Lower leg skin (tissue), 3 donors: ENCODE measurements around the gene GPRASP1.

Experiments used
- CTCF ChIP-seq, 3 donors: fragments of 450-650 bp; IDR thresholded peaks; one replicate each; pipeline ENCODE4 v1.5.1; 2016; ENCODE audit warnings: antibody characterized with exemption in 3 of 3, mild to moderate bottlenecking in 3 of 3, moderate library complexity in 2 of 3
- POLR2A ChIP-seq, 2 donors: fragments of 450-650 bp; IDR thresholded peaks; one replicate each; pipeline ENCODE4 v1.6.1; 2016 to 2017; ENCODE audit warnings: antibody characterized with exemption in 2 of 2, mild to moderate bottlenecking in 1 of 2, moderate library complexity in 1 of 2

DNA sequence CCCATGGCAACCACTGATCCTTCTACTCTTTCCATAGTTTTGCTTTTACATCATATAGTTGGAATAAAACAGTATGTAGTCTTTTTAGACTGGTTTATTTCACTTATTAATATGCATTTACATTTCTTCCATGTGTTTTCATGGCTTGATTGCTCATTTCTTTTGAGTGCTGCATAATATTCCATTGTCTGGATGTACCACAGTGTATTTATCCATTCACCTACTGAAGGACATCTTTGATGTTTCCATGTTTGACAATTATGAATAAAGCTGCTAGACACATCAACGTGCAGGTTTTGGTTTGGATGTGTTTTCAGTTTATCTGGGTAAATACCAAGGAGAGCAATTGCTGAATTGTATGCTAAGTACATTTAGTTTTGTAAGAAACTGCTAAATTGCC lies 13.7 kb upstream of the GPRASP1 start:
- no peak for TF ChIP-seq POLR2A (IDR thresholded peaks at IDR 0.05)
- no peak for TF ChIP-seq CTCF (IDR thresholded peaks at IDR 0.05)
